Renal cortex interstitium (tissue), 11 donors: ENCODE data around the gene SHISA9. TPM values are rescaled to one million over a fixed set of nuclear protein-coding genes. Genes with fewer than 3 reads are reported as not detected.

Experiments used
- DNase-seq, 11 donors: peaks; one replicate each; pipeline ENCODE4 v3.0.0-alpha.2; 2013; ENCODE audit warnings: low read depth in 9 of 11, low spot score in 4 of 11; ENCODE audit errors: extremely low read depth in 1 of 11
- polyA plus RNA-seq, 3 donors: library from polyadenylated mRNA; unstranded; fragments of 120-200 nt; gene quantifications; one replicate each; pipeline ENCODE4 v1.2.1, GENCODE V29; 2013; ENCODE audit not compliant: insufficient read length in 3 of 3

The SHISA9 gene
- polyA plus RNA-seq, 3 donors = 3.6 to 5.9 (median 3.9) TPM

DNA sequence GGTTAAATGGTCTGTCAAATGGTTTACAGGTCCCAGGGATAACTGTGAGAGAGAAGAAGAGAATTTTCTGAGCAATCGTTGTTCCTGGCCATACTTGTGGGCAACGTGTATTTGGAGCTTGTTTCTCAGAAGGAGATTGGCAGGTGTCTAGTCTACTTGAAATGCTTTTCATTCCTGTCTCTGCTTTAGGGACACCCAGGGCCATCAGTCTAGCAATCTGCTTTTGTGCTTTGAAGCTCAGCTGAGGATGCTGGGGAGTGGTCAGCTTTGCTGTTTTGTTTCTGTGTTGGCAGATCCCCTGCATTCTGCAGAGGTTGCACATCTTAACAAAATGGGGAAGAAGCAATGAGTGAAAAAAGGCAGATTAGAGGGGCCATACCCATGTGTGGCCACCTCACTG is 193.7 kb downstream of the SHISA9 start:
- DNase-seq = no peak

GRCh38 chr16:13098536-13098935 is 197.1 kb downstream of the SHISA9 start:
- no peak for DNase-seq

DNA sequence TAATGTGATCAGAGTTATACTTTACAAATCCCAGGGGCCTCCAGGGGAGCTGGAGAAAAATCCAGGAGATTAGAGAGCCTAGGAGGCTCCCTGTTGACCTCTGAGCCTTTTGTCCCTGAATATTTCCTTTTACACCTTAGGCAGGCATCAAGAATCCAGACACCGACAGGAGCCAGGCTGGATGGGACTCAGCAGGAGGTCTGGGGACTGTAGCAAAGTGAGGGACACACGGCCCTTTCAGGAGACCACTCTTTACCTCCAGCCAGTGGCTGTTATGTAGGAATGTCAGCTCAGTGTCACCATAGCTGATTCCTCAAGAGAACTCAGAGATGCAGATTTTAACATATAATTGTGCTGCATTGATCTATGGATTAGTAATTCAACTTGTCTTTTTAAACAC is 198.4 kb downstream of the SHISA9 start:
- no peak for DNase-seq

DNA sequence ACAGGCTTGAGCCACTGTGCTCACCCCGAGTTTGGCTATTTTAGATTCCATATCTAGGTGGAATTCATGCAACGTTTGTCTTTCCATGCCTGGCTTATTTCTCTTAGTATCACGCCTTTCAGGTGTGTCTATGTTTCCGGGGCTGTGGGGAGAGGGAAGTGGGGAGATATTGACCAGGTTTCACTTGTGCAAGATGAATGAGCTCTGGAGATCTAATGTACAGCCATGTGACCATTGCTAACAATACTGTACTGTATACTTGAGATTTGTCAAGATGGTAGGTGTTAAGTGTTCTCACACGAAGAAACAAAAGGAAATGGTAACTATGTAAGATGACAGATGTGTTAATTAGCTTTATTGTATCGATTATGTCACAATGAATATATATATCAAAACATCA is 199.6 kb downstream of the SHISA9 start:
- no peak for DNase-seq

- no peak for DNase-seq
Observed at GRCh38 chr16:13101828-13102227, 200.4 kb downstream of the SHISA9 start.

GRCh38 chr16:13102401-13102800 is 201.0 kb downstream of the SHISA9 start:
- no peak for DNase-seq

DNA sequence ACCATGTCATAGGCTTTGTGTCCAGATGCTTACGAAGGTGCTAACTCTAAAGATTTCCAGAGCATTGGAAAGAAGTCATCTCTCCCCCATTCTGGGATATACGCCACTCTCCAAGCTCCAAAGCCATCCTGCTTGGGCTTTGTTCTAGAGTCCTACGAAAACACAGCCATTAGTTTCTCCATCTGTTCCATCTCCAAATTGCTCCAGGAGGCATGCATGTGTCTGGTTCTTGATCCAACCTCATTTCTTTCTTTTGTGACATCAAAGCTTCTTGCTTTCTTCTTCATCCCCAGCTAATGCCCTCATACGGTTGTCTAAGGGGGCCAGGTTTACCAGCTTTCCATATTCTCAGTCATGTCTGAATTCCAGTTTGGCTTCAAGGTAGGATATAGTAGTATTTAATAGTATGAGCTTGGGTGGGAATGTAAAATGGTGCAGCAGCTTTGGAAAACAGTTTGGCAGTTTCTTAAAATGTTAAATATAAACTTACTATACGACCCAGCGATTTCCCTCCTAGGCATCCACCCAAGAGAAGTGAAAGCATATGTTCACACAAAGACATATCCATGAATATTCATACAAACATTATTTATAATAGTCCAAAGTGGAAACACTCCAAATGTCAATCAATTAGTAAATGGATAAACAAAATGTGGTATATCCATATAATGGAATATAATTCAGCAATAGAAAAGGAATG is 202.6 kb downstream of the SHISA9 start:
- no peak for DNase-seq

- no peak for DNase-seq
Observed at GRCh38 chr16:13104772-13105171, 203.4 kb downstream of the SHISA9 start.

GRCh38 chr16:13105427-13105826 is 204.0 kb downstream of the SHISA9 start:
- DNase-seq = no peak

GRCh38 chr16:13106464-13106863 is 205.1 kb downstream of the SHISA9 start:
- no peak for DNase-seq

DNA sequence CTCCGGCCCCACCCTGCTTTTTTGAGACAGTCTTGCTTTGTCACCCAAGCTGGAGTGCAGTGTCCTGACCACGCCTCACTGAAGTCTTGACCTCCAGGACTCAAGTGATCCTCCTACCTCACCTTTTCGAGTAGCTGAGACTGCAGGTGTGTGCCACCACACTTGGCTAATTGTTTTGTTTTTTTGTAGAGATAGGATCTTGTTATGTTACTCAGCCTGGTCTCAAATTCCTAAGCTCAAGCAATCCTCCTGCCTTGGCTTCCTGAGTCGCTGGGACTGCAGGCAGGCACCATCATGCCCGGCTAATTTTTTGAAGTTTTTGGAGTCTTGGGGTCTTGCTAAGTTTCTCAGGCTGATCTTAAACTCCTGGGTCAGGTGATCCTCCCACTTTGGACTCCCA is 206.7 kb downstream of the SHISA9 start:
- no peak for DNase-seq

- no peak for DNase-seq
Observed at GRCh38 chr16:13109171-13109570, 207.8 kb downstream of the SHISA9 start.

GRCh38 chr16:13110124-13110796 is 208.9 kb downstream of the SHISA9 start:
- peak in 10 of 11 donors; percentile 16 to 68 (median 32) for DNase-seq

DNA sequence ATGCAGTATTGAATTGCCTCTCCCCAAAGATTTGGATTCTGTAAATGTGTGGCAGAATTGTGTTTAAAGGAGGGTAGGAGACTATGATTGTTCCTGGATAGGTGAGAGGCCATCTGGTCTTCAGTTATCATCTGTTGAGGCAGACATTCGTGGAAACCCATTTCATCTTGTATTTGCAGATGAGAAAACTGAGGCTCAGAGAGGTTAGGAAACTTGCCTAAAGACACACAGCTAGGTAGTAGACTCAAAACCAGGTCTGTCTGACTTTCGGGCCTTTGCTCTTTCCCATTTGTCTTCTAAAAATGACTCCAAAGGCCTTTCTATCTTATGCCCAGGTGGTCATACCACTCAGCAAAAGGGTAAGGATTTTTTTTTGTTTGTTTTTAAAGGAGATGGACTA is 210.3 kb downstream of the SHISA9 start:
- DNase-seq = no peak

GRCh38 chr16:13113741-13114140 is 212.3 kb downstream of the SHISA9 start:
- DNase-seq = no peak

DNA sequence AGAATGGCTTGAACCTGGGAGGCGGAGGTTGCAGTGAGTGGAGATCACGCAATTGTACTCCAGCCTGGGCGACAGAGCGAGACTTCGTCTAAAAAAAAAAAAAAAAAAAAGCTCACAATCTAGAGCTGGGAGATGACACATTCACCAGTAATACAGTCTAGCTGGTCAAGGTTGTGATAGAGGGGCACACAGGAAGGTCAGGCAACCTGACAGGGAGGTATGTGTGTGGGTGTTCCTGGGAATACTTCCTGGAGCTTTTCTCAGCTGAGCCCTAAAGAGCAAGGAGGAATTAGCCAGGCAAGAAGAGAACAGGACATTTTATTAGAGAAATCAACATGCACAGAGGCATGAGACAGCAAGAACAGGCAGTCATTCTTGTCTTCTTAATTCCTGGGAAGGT is 216.7 kb downstream of the SHISA9 start:
- DNase-seq = no peak

GRCh38 chr16:13120091-13120490 is 218.7 kb downstream of the SHISA9 start:
- DNase-seq = no peak

- DNase-seq = no peak
Observed at GRCh38 chr16:13120557-13120956, 219.2 kb downstream of the SHISA9 start.

GRCh38 chr16:13123991-13124390 is 222.6 kb downstream of the SHISA9 start:
- DNase-seq = no peak

DNA sequence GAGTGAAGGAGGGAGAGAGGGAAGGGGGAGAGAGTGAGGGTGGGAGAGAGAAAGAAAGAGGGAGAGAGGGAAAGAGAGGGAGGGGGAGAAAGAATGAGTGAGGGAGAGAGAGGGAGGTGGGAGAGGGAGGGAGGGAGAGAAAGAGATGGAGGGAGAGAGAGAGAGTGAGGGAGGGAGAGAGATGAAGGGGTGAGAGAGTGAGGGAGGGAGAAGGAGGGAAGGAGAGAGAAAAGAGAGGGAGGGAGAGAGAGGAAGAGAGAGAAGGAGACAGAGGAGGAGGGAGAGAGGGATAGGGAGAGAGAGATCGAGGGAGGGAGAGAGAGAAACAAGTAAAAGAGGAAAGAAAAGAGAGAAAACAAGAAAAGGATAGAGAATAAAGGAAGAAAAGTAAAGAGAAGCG is 225.7 kb downstream of the SHISA9 start:
- DNase-seq = no peak

- no peak for DNase-seq
Observed at GRCh38 chr16:13130586-13130985, 229.2 kb downstream of the SHISA9 start.
